Mesodermal cell (in vitro differentiated cells): ENCODE results near the gene C11orf24. TPM values are rescaled to one million over a fixed set of nuclear protein-coding genes. Genes with fewer than 3 reads are reported as not detected.

ENCODE experiments used
- H3K27ac ChIP-seq: 2 replicates; pipeline ENCODE4 v1.7.0; 2013; ENCODE audit warnings: mild to moderate bottlenecking, low read depth, low read length, moderate library complexity; ENCODE audit not compliant: severe bottlenecking
- H3K36me3 ChIP-seq: 2 replicates; pipeline ENCODE4 v1.7.1; 2013; ENCODE audit warnings: mild to moderate bottlenecking, low read length, moderate library complexity; ENCODE audit not compliant: control insufficient read depth, insufficient read depth
- H3K4me1 ChIP-seq: one replicate; pipeline ENCODE4 v1.7.1; 2013; ENCODE audit warnings: mild to moderate bottlenecking, low read length; ENCODE audit not compliant: insufficient read depth, control insufficient read depth, poor library complexity, severe bottlenecking
- H3K4me3 ChIP-seq: 2 replicates; pipeline ENCODE4 v1.7.0; 2013; ENCODE audit warnings: low read length, control low read depth, mild to moderate bottlenecking; ENCODE audit not compliant: insufficient read depth, poor library complexity, severe bottlenecking; ENCODE audit errors: extremely low read depth
- H3K9me3 ChIP-seq: 2 replicates; pipeline ENCODE4 v1.7.1; 2013; ENCODE audit warnings: mild to moderate bottlenecking, low read length, moderate library complexity; ENCODE audit not compliant: control insufficient read depth
- WGBS, 2 experiments: methylation state at CpG; one replicate each; pipeline ENCODE4 v1.1.5; 2013; ENCODE audit warnings: missing lambda C conversion rate in 2 of 2; ENCODE audit not compliant: insufficient coverage in 2 of 2; 5-methylcytosine and 5-hydroxymethylcytosine counted together
- polyA plus RNA-seq, 2 experiments: library from polyadenylated mRNA; stranded (reverse); fragments of 50-300 nt; gene quantifications; one replicate each; pipeline ENCODE4 v1.2.3, GENCODE V29; 2013

The C11orf24 gene
- polyA plus RNA-seq (2013, experiment 1 of 2), result 45.2 TPM
- polyA plus RNA-seq (2013, experiment 2 of 2), result 38.9 TPM

DNA sequence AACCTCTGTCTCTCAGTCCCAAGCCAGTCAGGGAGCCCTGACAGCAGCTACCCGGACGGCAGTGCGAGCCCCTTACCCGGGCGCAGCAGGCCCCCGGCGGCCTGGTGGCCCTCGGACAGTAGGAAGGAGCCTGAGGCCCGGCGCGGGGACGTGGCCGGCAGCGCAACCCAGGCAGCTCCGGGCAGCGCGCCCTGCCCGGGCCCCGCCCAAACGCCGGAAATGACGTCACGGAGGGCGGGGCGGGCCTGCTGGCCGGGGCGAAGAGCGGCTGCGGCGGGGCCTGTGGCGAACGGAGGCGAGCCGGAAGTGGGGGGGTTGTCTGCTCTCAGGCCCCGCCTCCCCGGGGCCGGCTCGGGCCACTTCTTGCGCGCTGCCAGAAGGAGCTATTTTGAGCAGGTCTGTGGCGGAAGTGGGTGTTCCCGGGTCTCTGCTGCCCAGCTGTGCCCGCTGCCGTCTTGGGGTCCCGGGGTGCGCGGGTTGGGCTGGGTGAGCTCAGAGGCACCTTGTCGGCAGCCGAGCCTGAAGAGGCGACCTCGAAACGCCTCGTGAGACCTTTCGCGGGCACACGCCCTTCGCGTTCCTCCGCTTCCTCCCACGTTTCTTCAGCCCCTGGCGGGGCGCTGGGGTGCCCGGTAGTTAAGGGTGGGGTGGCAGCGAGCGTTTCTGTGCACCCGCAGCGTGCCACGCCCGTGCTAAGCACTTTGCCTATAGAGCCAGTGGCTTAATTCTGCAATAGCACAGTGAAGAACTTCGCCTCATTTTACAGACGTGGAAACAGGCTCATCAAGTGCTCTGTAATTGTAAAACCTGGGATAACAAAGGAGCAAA, at the start of gene C11orf24:
C11orf24 (minus strand) TSS at position 193 of the 828 bp plus-strand sequence. CDS start 8,206 bp downstream, outside the sequence.
- WGBS, 2 experiments, result 0 to 1% methylated on average over 39 to 55 of the region's 71 CpGs
- Histone ChIP-seq H3K36me3 (peaks cover 19% of the 10 kb centered on the region), H3K9me3 (no peaks in the 10 kb centered on the region), H3K4me1 (peaks cover 14% of the 10 kb centered on the region), H3K27ac (peak within 1 kb of the TSS; percentile 96), H3K4me3 (peak within 1 kb of the TSS; percentile 95)

DNA sequence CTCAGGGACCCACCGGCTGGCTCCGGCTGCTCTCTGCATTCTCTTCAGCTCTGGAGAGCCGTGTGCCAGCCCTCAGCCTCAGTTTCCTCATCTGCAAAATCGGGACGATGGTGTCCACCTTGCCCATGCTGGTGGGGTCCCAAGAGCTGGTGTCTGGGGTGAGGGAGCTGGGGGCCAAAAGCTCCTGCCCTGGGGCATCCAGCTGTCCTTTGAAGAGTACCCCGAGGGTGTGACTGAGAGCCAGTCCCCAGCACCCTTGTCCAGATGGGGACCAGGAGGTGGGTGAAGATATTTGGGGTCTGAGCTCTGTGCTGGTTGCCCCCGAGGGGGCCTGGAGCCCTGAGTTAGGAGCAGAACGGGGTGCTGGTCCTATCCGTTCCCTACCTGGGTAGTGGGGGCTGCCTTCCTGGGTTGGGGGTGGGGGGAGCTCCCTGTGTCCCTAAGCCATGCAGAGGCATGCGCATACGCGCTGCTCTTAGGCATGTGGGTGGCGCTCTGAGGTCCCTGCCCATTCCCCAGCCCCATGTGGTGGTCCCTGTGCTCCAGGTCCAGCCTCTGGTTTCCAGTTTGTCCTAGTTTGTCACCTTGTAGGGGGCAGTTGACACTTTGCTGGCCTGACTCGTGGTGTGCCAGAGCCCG, 45.5 kb upstream of the C11orf24 start:
- H3K4me3 ChIP-seq, result no peak overlapping the region
- WGBS, 2 experiments, result 76 to 79% methylated on average over 9 to 15 of the region's 15 CpGs

DNA sequence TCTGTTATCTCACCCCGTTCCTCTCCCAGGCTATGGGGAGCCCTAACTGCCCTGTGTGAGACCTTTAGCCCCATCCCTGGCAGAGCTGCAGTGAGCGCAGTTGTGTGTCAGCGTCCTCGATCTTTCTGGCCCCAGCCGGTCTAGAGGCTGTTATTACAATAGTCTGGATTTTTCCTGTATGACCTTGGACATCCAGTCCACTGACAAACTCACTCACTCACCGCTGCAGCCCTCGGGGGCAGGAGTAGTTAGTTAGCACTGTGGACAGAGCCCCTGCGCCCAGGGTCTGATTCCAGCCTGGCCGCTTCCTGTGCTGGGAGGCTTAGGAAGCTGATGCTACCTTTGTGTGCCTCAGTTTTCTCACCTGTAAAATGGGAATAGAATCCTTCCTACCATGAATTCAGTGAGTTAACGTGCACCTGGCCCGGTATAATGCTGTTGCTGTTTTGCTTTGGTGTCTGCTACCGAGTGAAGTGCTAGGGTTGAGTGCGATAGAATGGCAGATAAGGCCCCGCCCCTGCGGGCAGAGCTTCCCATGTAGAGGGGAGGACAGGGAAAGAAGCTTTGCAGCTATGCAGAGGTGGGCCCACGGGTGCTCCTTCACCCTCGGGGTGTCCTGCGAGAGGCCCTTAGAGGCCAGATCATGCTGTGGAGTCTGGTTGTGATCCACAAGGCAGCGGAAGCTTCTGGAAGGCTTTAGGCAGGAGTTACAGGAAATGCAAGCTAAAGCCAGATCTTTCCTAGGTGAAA, 43.6 kb upstream of the C11orf24 start:
- WGBS, 2 experiments, result 82 to 84% methylated on average over 17 to 18 of the region's 19 CpGs
- Histone ChIP-seq H3K9me3 (no peaks in the 10 kb centered on the region), H3K4me1 (peaks cover 16% of the 10 kb centered on the region), H3K4me3 (no peak overlapping the region), H3K36me3 (peaks cover 7% of the 10 kb centered on the region), H3K27ac (peak overlapping the region; percentile 41)

More for the DNA sequence above, 45.5 kb upstream of the C11orf24 start:
- H3K4me1 ChIP-seq, result peaks cover 16% of the 10 kb centered on the region
- H3K27ac ChIP-seq, result no peak overlapping the region
- no peaks in the 10 kb centered on the region for H3K9me3 ChIP-seq
- peaks cover 8% of the 10 kb centered on the region for H3K36me3 ChIP-seq

GRCh38 chr11:68314203-68315170, 42.7 kb upstream of the C11orf24 start:
- Histone ChIP-seq H3K4me3 (peak overlapping the region; percentile 63), H3K36me3 (no peaks in the 10 kb centered on the region), H3K9me3 (no peaks in the 10 kb centered on the region), H3K27ac (peak overlapping the region; percentile 41), H3K4me1 (peaks cover 16% of the 10 kb centered on the region)
- WGBS, 2 experiments, result 33 to 45% methylated on average over 20 to 25 of the region's 27 CpGs

- H3K4me1 ChIP-seq, result peaks cover 16% of the 10 kb centered on the region
- H3K9me3 ChIP-seq, result no peaks in the 10 kb centered on the region
- 3 to 12% methylated on average over 11 to 15 of the region's 19 CpGs for WGBS, 2 experiments
- peak overlapping the region; percentile 7 for H3K27ac ChIP-seq
- H3K4me3 ChIP-seq, result peak overlapping the region; percentile 63
- H3K36me3 ChIP-seq, result no peaks in the 10 kb centered on the region
Measured at GRCh38 chr11:68313574-68314202, 41.9 kb upstream of the C11orf24 start.

DNA sequence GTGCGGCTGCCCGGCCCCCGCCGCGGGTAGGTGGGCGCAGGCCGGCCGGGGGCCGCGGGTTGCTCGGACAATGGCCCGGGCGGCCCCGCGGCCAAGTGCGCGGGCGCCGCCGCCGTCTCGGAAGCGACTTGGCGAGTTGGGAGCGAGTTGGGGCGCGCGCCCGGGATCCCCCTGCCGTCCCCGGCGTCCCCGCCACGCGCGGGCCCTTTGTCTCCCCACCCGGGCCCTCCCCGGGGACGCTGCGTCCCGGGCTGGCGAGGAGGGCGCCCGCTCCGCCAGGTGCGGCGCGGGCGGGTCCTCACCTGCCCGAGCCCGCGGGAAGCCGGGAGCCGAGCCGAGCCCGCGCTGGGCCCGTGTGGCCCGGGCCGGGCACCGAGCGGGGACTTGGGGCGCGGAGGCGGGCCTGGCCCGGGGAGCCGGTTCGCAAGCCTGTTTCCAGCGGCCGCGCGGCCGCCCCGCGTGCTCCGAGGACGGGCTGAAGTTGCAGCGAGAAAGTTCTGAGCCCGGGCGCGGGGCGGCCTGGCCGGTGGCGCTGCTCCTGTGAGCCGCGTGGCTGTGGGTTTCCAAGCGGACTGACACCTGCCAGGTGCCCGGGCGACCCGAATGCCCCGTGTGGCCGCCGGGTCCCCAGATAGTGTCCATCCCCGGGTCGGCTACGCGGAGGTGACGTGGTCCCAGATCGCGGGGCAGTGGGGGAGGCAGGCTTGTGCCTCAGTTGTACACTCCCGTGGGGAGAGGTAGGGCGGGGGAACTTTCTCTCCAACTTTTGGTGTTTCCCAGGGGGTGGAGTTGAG, 41.2 kb upstream of the C11orf24 start:
- Histone ChIP-seq H3K27ac (no peak overlapping the region), H3K9me3 (no peaks in the 10 kb centered on the region), H3K36me3 (no peaks in the 10 kb centered on the region), H3K4me3 (peak overlapping the region; percentile 63), H3K4me1 (peaks cover 16% of the 10 kb centered on the region)
- 1% methylated on average over 73 to 92 of the region's 102 CpGs for WGBS, 2 experiments

DNA sequence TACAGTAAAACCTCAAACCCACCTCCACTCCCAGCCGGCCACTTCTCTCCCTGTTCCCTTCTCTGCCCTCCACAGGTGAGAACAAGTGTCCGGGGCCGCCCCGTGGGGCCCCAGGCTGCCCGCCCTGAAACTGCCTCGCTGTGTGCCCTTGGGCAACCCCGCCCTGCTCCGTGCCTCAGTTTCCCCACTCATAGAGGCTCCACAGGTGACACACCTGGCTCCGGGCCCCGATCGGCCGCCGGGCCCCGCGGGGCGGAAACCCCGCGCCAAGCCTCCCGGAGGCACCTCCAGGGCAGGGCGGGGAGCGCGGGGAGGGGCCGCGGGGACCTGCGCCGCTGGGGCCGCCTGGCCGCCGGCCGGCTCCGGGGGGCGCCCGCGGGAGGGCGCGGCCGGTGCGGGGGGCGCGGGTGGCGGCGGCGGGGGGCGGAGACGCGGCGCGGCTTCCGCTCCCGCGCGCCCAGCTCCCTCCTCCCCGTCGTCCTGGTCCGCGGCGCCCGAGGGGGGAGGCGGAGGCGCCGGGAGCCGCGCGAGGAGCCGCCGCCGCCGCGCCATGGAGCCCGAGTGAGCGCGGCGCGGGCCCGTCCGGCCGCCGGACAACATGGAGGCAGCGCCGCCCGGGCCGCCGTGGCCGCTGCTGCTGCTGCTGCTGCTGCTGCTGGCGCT, 40.5 kb upstream of the C11orf24 start, which contains the start of gene LRP5:
LRP5 (plus strand) TSS at position 475 of the 663 bp plus-strand sequence; CDS start at position 599, 124 bp downstream.
- peaks cover 16% of the 10 kb centered on the region for H3K4me1 ChIP-seq
- WGBS, 2 experiments, result 2 to 6% methylated on average over 39 to 48 of the region's 85 CpGs
- H3K27ac ChIP-seq, result no peak within 1 kb of the TSS
- peak within 1 kb of the TSS; percentile 63 for H3K4me3 ChIP-seq
- no peaks in the 10 kb centered on the region for H3K36me3 ChIP-seq
- no peaks in the 10 kb centered on the region for H3K9me3 ChIP-seq

GRCh38 chr11:68311160-68312116, 39.7 kb upstream of the C11orf24 start:
- H3K36me3 ChIP-seq, result no peaks in the 10 kb centered on the region
- peaks cover 16% of the 10 kb centered on the region for H3K4me1 ChIP-seq
- 82 to 90% methylated on average over 20 to 23 of the region's 25 CpGs for WGBS, 2 experiments
- H3K27ac ChIP-seq, result no peak overlapping the region
- H3K4me3 ChIP-seq, result no peak overlapping the region
- no peaks in the 10 kb centered on the region for H3K9me3 ChIP-seq
